ENCODE measurements around the gene CXXC5. TPM values are rescaled to one million over a fixed set of nuclear protein-coding genes. Genes with fewer than 3 reads are reported as not detected.

CXXC5 gene
- total RNA-seq, 1 donor from 2014 or later = 88.2 TPM

- Mint-ChIP-seq H3K36me3 (ENCODE audit: insufficient read depth) (peaks cover 1% of the 10 kb centered on the region), H3K27me3 (no peaks in the 10 kb centered on the region), H3K9me3 (ENCODE audit: low read depth) (no peaks in the 10 kb centered on the region), H3K4me3 (ENCODE audit: low read depth) (no peak overlapping the region), H3K27ac (peak overlapping the region; percentile 62), H3K4me1 (ENCODE audit: low read depth) (peaks cover 28% of the 10 kb centered on the region)
- no peak for DNase-seq (ENCODE audit: low spot score, unreplicated experiment)
- TF ChIP-seq CTCF (IDR thresholded peaks at IDR 0.05; ENCODE audit: unreplicated experiment) = peak; percentile 96
These were observed 14.7 kb upstream of the CXXC5 start for GRCh38 chr5:139633295-139634027.

GRCh38 chr5:139634028-139634325 lies 14.2 kb upstream of the CXXC5 start:
- Mint-ChIP-seq H3K36me3 (ENCODE audit: insufficient read depth) (peaks cover 1% of the 10 kb centered on the region), H3K4me1 (ENCODE audit: low read depth) (peaks cover 33% of the 10 kb centered on the region), H3K9me3 (ENCODE audit: low read depth) (no peaks in the 10 kb centered on the region), H3K27me3 (no peaks in the 10 kb centered on the region), H3K27ac (no peak overlapping the region), H3K4me3 (ENCODE audit: low read depth) (no peak overlapping the region)
- no peak for TF ChIP-seq CTCF (IDR thresholded peaks at IDR 0.05; ENCODE audit: unreplicated experiment)
- DNase-seq (ENCODE audit: low spot score, unreplicated experiment) = no peak

GRCh38 chr5:139634541-139634940 lies 13.6 kb upstream of the CXXC5 start:
- peaks cover 1% of the 10 kb centered on the region for H3K36me3 Mint-ChIP-seq (ENCODE audit: insufficient read depth)
- DNase-seq (ENCODE audit: low spot score, unreplicated experiment) = no peak
- no peak for TF ChIP-seq CTCF (IDR thresholded peaks at IDR 0.05; ENCODE audit: unreplicated experiment)
- H3K9me3 Mint-ChIP-seq (ENCODE audit: low read depth) = no peaks in the 10 kb centered on the region
- H3K27ac Mint-ChIP-seq = peak overlapping the region; percentile 13
- H3K4me1 Mint-ChIP-seq (ENCODE audit: low read depth) = peaks cover 35% of the 10 kb centered on the region
- H3K4me3 Mint-ChIP-seq (ENCODE audit: low read depth) = no peak overlapping the region
- no peaks in the 10 kb centered on the region for H3K27me3 Mint-ChIP-seq

GRCh38 chr5:139635191-139635590 lies 13.0 kb upstream of the CXXC5 start:
- Mint-ChIP-seq H3K27ac (peak overlapping the region; percentile 41), H3K4me1 (ENCODE audit: low read depth) (peaks cover 39% of the 10 kb centered on the region), H3K27me3 (no peaks in the 10 kb centered on the region), H3K36me3 (ENCODE audit: insufficient read depth) (peaks cover 1% of the 10 kb centered on the region), H3K4me3 (ENCODE audit: low read depth) (no peak overlapping the region), H3K9me3 (ENCODE audit: low read depth) (no peaks in the 10 kb centered on the region)
- DNase-seq (ENCODE audit: low spot score, unreplicated experiment) = no peak
- no peak for TF ChIP-seq CTCF (IDR thresholded peaks at IDR 0.05; ENCODE audit: unreplicated experiment)

GRCh38 chr5:139635606-139636206 lies 12.4 kb upstream of the CXXC5 start:
- DNase-seq (ENCODE audit: low spot score, unreplicated experiment) = no peak
- no peaks in the 10 kb centered on the region for H3K36me3 Mint-ChIP-seq (ENCODE audit: insufficient read depth)
- H3K4me3 Mint-ChIP-seq (ENCODE audit: low read depth) = no peak overlapping the region
- H3K4me1 Mint-ChIP-seq (ENCODE audit: low read depth) = peaks cover 42% of the 10 kb centered on the region
- H3K9me3 Mint-ChIP-seq (ENCODE audit: low read depth) = no peaks in the 10 kb centered on the region
- peak overlapping the region; percentile 91 for H3K27ac Mint-ChIP-seq
- peak; percentile 43 for TF ChIP-seq CTCF (IDR thresholded peaks at IDR 0.05; ENCODE audit: unreplicated experiment)
- H3K27me3 Mint-ChIP-seq = no peaks in the 10 kb centered on the region
